Fibroblast of lung (primary cell): ENCODE data around the gene MCM3AP. TPM values are rescaled to one million over a fixed set of nuclear protein-coding genes. Genes with fewer than 3 reads are reported as not detected.
A peak's percentile ranks its signal among the peaks of the same experiment; 100 is the strongest.

Source experiments
- DNase-seq, 2 donors: peaks; one replicate each; pipeline versions ENCODE4 v3.0.0 to v3.0.0-alpha.2; 2010; ENCODE audit warnings: low read depth in 2 of 2
- H2AFZ ChIP-seq: 2 replicates; pipeline ENCODE4 v1.5.1; 2012; ENCODE audit warnings: low read length, control low read depth, inconsistent platforms
- H3K27ac ChIP-seq: 2 replicates; pipeline ENCODE4 v1.5.1; 2011; ENCODE audit warnings: low read length, control low read depth; ENCODE audit not compliant: insufficient read depth
- H3K27me3 ChIP-seq: 2 replicates; pipeline ENCODE4 v1.5.1; 2011; ENCODE audit warnings: mild to moderate bottlenecking, low read length; ENCODE audit not compliant: control insufficient read depth, insufficient read depth
- H3K36me3 ChIP-seq: 2 replicates; pipeline ENCODE4 v1.5.1; 2011; ENCODE audit warnings: low read length; ENCODE audit not compliant: control insufficient read depth, insufficient read depth
- H3K4me1 ChIP-seq: 2 replicates; pipeline ENCODE4 v1.5.1; 2011; ENCODE audit warnings: low read length; ENCODE audit not compliant: control insufficient read depth, insufficient read depth; ENCODE audit errors: extremely low read depth
- H3K4me2 ChIP-seq: 2 replicates; pipeline ENCODE4 v1.5.1; 2011; ENCODE audit warnings: low read length, control low read depth; ENCODE audit not compliant: insufficient read depth; ENCODE audit errors: extremely low read depth
- H3K4me3 ChIP-seq, 4 experiments: fragments of 200-600 bp in 1 of 4; sonication (generic) in 1 of 4; replicated peaks in 1 of 4; 2 replicates each; pipeline ENCODE4 v1.5.1; 2011 to 2016; ENCODE audit warnings: low read length in 4 of 4, low read depth in 3 of 4, mild to moderate bottlenecking in 3 of 4, control low read depth in 2 of 4, inconsistent platforms in 1 of 4, mixed read lengths in 1 of 4; ENCODE audit not compliant: insufficient read depth in 1 of 4; ENCODE audit errors: control extremely low read depth in 1 of 4
- H3K79me2 ChIP-seq: 2 replicates; pipeline ENCODE4 v1.5.1; 2012; ENCODE audit warnings: mild to moderate bottlenecking, low read length, inconsistent platforms; ENCODE audit not compliant: control insufficient read depth, insufficient read depth
- H3K9ac ChIP-seq: 2 replicates; pipeline ENCODE4 v1.5.1; 2011; ENCODE audit warnings: mild to moderate bottlenecking, low read length, control low read depth; ENCODE audit not compliant: insufficient read depth
- H3K9me3 ChIP-seq: 2 replicates; pipeline ENCODE4 v1.5.1; 2012; ENCODE audit warnings: low read depth, low read length; ENCODE audit not compliant: control insufficient read depth, insufficient read depth
- H4K20me1 ChIP-seq: 2 replicates; pipeline ENCODE4 v1.5.1; 2011; ENCODE audit warnings: low read length; ENCODE audit not compliant: control insufficient read depth, insufficient read depth; ENCODE audit errors: extremely low read depth
- CTCF ChIP-seq, 2 donors: IDR thresholded peaks in 1 of 2; conservative IDR thresholded peaks in 1 of 2; 1 replicate in 1 of 2; 2 replicates in 1 of 2; pipeline ENCODE4 v1.5.1; 2011 to 2012; ENCODE audit warnings: low read length in 2 of 2, control low read depth in 1 of 2, inconsistent platforms in 1 of 2, low read depth in 1 of 2, mild to moderate bottlenecking in 1 of 2
- EZH2 ChIP-seq: IDR thresholded peaks from 2 replicates; pipeline ENCODE4 v1.5.1; 2012; ENCODE audit warnings: low read length, control low read depth, mild to moderate bottlenecking; ENCODE audit errors: missing control alignments
- polyA plus RNA-seq, 2 donors: library from polyadenylated mRNA; depleted of rRNA in 1 of 2; stranded (reverse) in 1 of 2; unstranded in 1 of 2; fragments of >200 nt; gene quantifications; 2 replicates each; pipeline ENCODE4 v1.2.1, GENCODE V29; 2011 to 2012; ENCODE audit warnings: missing spikeins in 1 of 2
- total RNA-seq: library from RNA; depleted of rRNA; stranded (reverse); fragments of >200 nt; gene quantifications from 2 replicates; pipeline ENCODE4 v1.2.1, GENCODE V29; 2014

Gene MCM3AP
- total and polyA plus RNA-seq, 2 donors (not counting 1 experiment from before 2014, with no cell fraction given), result 40.4 to 64.6 TPM

GRCh38 chr21:46189959-46190490 lies 95.4 kb downstream of the MCM3AP start:
- Histone ChIP-seq H3K27ac (no peak overlapping the region), H3K4me2 (no peak overlapping the region), H3K4me3 (no peak overlapping the region), H3K9ac (no peak overlapping the region), H3K9me3 (no peaks in the 10 kb centered on the region), H2AFZ (no peak overlapping the region), H3K4me1 (peaks cover 23% of the 10 kb centered on the region), H4K20me1 (no peaks in the 10 kb centered on the region), H3K79me2 (no peaks in the 10 kb centered on the region), H3K27me3 (no peaks in the 10 kb centered on the region), H3K36me3 (peaks cover 35% of the 10 kb centered on the region)
- no peak for TF ChIP-seq CTCF (conservative IDR thresholded peaks at IDR 0.05 in 1 of 2, IDR thresholded peaks at IDR 0.05 in 1 of 2; ENCODE audit: low read depth in 1 of 2, low read length in 2 of 2)
- TF ChIP-seq EZH2, result no peak
- DNase-seq, result no peak

- H3K27me3 ChIP-seq, result no peaks in the 10 kb centered on the region
- no peak overlapping the region for H3K27ac ChIP-seq
- H3K36me3 ChIP-seq, result peaks cover 30% of the 10 kb centered on the region
- no peak overlapping the region for H3K4me3 ChIP-seq
- no peak overlapping the region for H3K9ac ChIP-seq
- TF ChIP-seq CTCF (conservative IDR thresholded peaks at IDR 0.05 in 1 of 2, IDR thresholded peaks at IDR 0.05 in 1 of 2; ENCODE audit: low read depth in 1 of 2, low read length in 2 of 2) (no peak), EZH2 (no peak)
- peaks cover 24% of the 10 kb centered on the region for H3K4me1 ChIP-seq
- no peaks in the 10 kb centered on the region for H3K79me2 ChIP-seq
- H2AFZ ChIP-seq, result no peak overlapping the region
- no peak overlapping the region for H3K4me2 ChIP-seq
- DNase-seq, result peak; percentile 36 to 66
- H4K20me1 ChIP-seq, result no peaks in the 10 kb centered on the region
- H3K9me3 ChIP-seq, result no peaks in the 10 kb centered on the region
Observed at GRCh38 chr21:46189213-46189958, 96.0 kb downstream of the MCM3AP start.

- no peak overlapping the region for H3K4me3 ChIP-seq
- DNase-seq, result peak; percentile 44 to 73
- H3K79me2 ChIP-seq, result no peaks in the 10 kb centered on the region
- peaks cover 24% of the 10 kb centered on the region for H3K4me1 ChIP-seq
- no peak overlapping the region for H3K27ac ChIP-seq
- H3K27me3 ChIP-seq, result no peaks in the 10 kb centered on the region
- no peak for TF ChIP-seq EZH2
- TF ChIP-seq CTCF (conservative IDR thresholded peaks at IDR 0.05 in 1 of 2, IDR thresholded peaks at IDR 0.05 in 1 of 2; ENCODE audit: low read depth in 1 of 2, low read length in 2 of 2), result no peak
- H3K9ac ChIP-seq, result no peak overlapping the region
- peaks cover 24% of the 10 kb centered on the region for H3K36me3 ChIP-seq
- no peak overlapping the region for H2AFZ ChIP-seq
- no peak overlapping the region for H3K4me2 ChIP-seq
- no peaks in the 10 kb centered on the region for H3K9me3 ChIP-seq
- H4K20me1 ChIP-seq, result no peaks in the 10 kb centered on the region
Observed at GRCh38 chr21:46188226-46189212, 96.9 kb downstream of the MCM3AP start.
